PC-3 (cell line): ENCODE data around the gene CA6. TPM values are rescaled to one million over a fixed set of nuclear protein-coding genes. Genes with fewer than 3 reads are reported as not detected.

ENCODE experiments used
- ATAC-seq: fragments of 200-7000 bp; cut with Tn5 transposase; 2 replicates; pipeline ENCODE4 v1.9.1; 2020; ENCODE audit warnings: mild to moderate bottlenecking, moderate library complexity
- BruUV-seq: library from RNA; stranded (reverse); fragments of 400-500 nt; replicated peaks from 2 replicates; lab custom pipeline; 2021; lab: Mats Ljungman, UMichigan
- CTCF ChIA-PET: fragments of 300-600 bp; sonication (Branson Sonifier 250); formaldehyde crosslinking; loops from one replicate; lab custom pipeline; 2022; ENCODE audit warnings: antibody characterized with exemption; lab: Charles Lee
- POLR2A ChIA-PET: fragments of 300-600 bp; sonication (Branson Sonifier 250); formaldehyde crosslinking; loops from one replicate; lab custom pipeline; 2022; ENCODE audit warnings: antibody characterized with exemption; ENCODE audit not compliant: unreplicated experiment; lab: Charles Lee
- DNase-seq: peaks from one replicate; pipeline ENCODE4 v3.0.0-alpha.2; 2015
- H2AFZ ChIP-seq: fragments of 300-600 bp; sonication (generic); 2 replicates; pipeline ENCODE4 v1.6.0; 2016; ENCODE audit warnings: antibody characterized with exemption, low read length
- H3F3A ChIP-seq: fragments of 300-600 bp; sonication (generic); one replicate; pipeline ENCODE4 v1.6.0; 2017; ENCODE audit warnings: antibody characterized with exemption, low read length, control low read depth, mild to moderate bottlenecking; ENCODE audit not compliant: unreplicated experiment
- H3K27ac ChIP-seq: fragments of 300-600 bp; sonication (generic); 2 replicates; pipeline ENCODE4 v1.5.1; 2016; ENCODE audit warnings: mild to moderate bottlenecking, low read length
- H3K27me3 ChIP-seq: fragments of 300-600 bp; sonication (generic); 2 replicates; pipeline ENCODE4 v1.6.1; 2016; ENCODE audit warnings: low read length, mixed read lengths
- H3K36me3 ChIP-seq: fragments of 300-600 bp; sonication (generic); 2 replicates; pipeline ENCODE4 v1.6.1; 2016; ENCODE audit warnings: low read depth, mixed run types, low read length, mixed read lengths
- H3K4me1 ChIP-seq: fragments of 300-600 bp; sonication (generic); 2 replicates; pipeline ENCODE4 v1.5.1; 2016; ENCODE audit warnings: low read length; ENCODE audit not compliant: insufficient read depth
- H3K4me2 ChIP-seq: fragments of 300-600 bp; sonication (generic); 2 replicates; pipeline ENCODE4 v1.6.0; 2016; ENCODE audit warnings: low read length
- H3K4me3 ChIP-seq: fragments of 300-600 bp; sonication (generic); 2 replicates; pipeline ENCODE4 v1.5.1; 2016; ENCODE audit warnings: mild to moderate bottlenecking, low read length, mixed read lengths
- H3K79me2 ChIP-seq: fragments of 300-600 bp; sonication (generic); 2 replicates; pipeline ENCODE4 v1.6.1; 2017; ENCODE audit warnings: low read length, mixed read lengths
- H3K9ac ChIP-seq: fragments of 300-600 bp; sonication (generic); 2 replicates; pipeline ENCODE4 v1.6.0; 2016; ENCODE audit warnings: mild to moderate bottlenecking, low read length
- H3K9me2 ChIP-seq: fragments of 300-600 bp; sonication (generic); replicated peaks from 2 replicates; pipeline ENCODE4 v1.6.1; 2016; ENCODE audit warnings: mixed run types, low read length, mixed read lengths
- H3K9me3 ChIP-seq: fragments of 300-600 bp; sonication (generic); 2 replicates; pipeline ENCODE4 v1.6.1; 2016; ENCODE audit warnings: low read length, mixed read lengths
- H4K20me1 ChIP-seq: fragments of 300-600 bp; sonication (generic); 2 replicates; pipeline ENCODE4 v1.6.1; 2016; ENCODE audit warnings: low read length, mixed read lengths
- EZH2 ChIP-seq: fragments of 300-600 bp; sonication (generic); IDR thresholded peaks from one replicate; pipeline ENCODE4 v1.6.1; 2017; ENCODE audit warnings: antibody characterized with exemption, mild to moderate bottlenecking, low read length; ENCODE audit not compliant: unreplicated experiment
- EZH2phosphoT487 ChIP-seq: fragments of 300-600 bp; sonication (generic); IDR thresholded peaks from 2 replicates; pipeline ENCODE4 v1.6.1; 2018; ENCODE audit warnings: mild to moderate bottlenecking, antibody characterized with exemption, low read length, borderline replicate concordance
- intact Hi-C: fragments of 100-400 bp; cut with micrococcal nuclease; formaldehyde crosslinking; loops from 2 replicates; pipeline ENCODE4 v1.9.0; 2023
- total RNA-seq: library from RNA; depleted of rRNA; stranded (reverse); fragments of >200 nt; gene quantifications from 2 replicates; pipeline ENCODE4 v1.2.3, GENCODE V29; 2014
- TF ChIP-seq, protein P1 (sequence below): fragments of 300-600 bp; sonication (generic); conservative IDR thresholded peaks from 2 replicates; pipeline ENCODE4 v1.5.1; 2017; ENCODE audit warnings: antibody characterized with exemption, low read depth, mild to moderate bottlenecking, low read length

CA6 gene
- total RNA-seq, 1 experiment from 2014 or later = 0.18 TPM

DNA sequence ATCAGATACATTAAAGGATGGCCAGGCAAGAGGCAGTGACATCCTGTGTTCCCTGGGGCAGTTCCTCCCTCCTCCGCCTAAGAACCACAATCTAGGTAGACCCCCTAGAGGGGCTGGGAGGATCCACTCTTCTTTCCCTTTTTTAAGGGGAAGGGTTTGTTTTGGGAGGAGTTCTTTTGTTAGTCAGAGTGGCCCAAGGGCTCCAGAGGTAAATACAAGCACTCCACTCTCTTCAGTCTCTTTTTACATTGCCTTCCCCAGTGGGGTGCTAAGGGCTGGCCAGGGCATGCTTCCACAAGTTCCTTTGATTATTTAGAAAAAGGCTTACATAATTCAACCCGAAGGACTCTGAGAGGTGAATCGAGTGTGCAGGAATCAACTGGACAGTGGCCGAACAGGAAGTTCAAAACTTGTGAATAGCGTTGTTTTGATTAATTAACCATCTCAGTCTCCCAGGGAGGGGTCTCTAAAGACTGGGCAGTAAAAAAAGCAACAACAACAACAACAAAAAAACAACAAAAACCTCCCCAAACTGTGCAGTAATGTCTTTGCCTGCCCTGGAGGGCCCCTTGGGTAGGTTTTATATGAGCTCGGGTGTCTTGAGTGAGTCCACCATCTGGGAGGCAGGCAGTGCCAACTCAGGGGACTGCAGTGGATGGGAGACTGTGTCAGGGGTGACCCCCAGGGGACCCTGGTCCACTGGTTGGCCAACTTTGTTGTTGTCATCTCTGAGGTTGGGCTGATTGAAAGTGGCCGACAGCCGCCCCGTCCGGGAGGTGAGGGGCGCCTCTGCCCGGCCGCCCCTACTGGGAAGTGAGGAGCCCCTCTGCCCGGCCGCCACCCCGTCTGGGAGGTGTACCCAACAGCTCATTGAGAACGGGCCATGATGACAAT lies 34.0 kb upstream of the CA6 start:
- ChIA-PET CTCF (no interaction called here), POLR2A (no interaction called here)
- H3K4me2 ChIP-seq = no peak overlapping the region
- no peak for TF ChIP-seq EZH2
- no peaks in the 10 kb centered on the region for H3K4me1 ChIP-seq
- H3K79me2 ChIP-seq = no peaks in the 10 kb centered on the region
- intact Hi-C loops = no loop called here
- H3K27ac ChIP-seq = no peak overlapping the region
- no peaks in the 10 kb centered on the region for H3K36me3 ChIP-seq
- H3K4me3 ChIP-seq = no peak overlapping the region
- no TSS peak for BruUV-seq
- H3K9me2 ChIP-seq = no peaks in the 10 kb centered on the region
- H3F3A ChIP-seq = no peaks in the 10 kb centered on the region
- no peak for DNase-seq
- no peak overlapping the region for H3K9ac ChIP-seq
- no peak for ATAC-seq
- no peak overlapping the region for H2AFZ ChIP-seq
- no peaks in the 10 kb centered on the region for H4K20me1 ChIP-seq
- H3K27me3 ChIP-seq = no peaks in the 10 kb centered on the region
- no peaks in the 10 kb centered on the region for H3K9me3 ChIP-seq

DNA sequence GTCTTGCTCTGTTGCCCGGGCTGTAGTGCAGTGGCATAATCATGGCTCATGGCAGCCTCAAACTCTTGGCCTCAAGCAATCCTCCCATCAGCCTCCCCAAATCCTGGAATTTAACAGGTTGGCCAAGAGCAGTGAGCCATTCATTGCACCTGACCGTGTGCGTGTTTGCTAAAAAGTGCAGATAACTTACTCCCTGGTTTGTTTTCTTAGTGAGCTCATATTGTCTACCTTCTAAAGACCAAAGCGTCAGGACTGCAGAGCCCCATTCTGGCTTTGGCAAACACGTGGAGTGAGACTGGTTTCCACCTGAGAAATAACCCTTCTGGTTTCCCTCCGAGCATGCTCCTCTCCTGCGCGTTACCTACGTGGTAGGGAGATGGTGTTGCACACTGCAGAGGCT lies 32.2 kb upstream of the CA6 start:
- Histone ChIP-seq H3K4me2 (no peak overlapping the region), H3K27ac (no peak overlapping the region), H3F3A (no peaks in the 10 kb centered on the region), H3K79me2 (no peaks in the 10 kb centered on the region), H3K9me3 (no peaks in the 10 kb centered on the region), H3K27me3 (no peaks in the 10 kb centered on the region), H3K4me3 (no peak overlapping the region), H3K36me3 (no peaks in the 10 kb centered on the region), H2AFZ (no peak overlapping the region), H3K4me1 (no peaks in the 10 kb centered on the region), H4K20me1 (no peaks in the 10 kb centered on the region), H3K9me2 (no peaks in the 10 kb centered on the region), H3K9ac (no peak overlapping the region)
- no peak for ATAC-seq
- ChIA-PET POLR2A (no interaction called here), CTCF (no interaction called here)
- no peak for DNase-seq
- TF ChIP-seq, protein P1, sequence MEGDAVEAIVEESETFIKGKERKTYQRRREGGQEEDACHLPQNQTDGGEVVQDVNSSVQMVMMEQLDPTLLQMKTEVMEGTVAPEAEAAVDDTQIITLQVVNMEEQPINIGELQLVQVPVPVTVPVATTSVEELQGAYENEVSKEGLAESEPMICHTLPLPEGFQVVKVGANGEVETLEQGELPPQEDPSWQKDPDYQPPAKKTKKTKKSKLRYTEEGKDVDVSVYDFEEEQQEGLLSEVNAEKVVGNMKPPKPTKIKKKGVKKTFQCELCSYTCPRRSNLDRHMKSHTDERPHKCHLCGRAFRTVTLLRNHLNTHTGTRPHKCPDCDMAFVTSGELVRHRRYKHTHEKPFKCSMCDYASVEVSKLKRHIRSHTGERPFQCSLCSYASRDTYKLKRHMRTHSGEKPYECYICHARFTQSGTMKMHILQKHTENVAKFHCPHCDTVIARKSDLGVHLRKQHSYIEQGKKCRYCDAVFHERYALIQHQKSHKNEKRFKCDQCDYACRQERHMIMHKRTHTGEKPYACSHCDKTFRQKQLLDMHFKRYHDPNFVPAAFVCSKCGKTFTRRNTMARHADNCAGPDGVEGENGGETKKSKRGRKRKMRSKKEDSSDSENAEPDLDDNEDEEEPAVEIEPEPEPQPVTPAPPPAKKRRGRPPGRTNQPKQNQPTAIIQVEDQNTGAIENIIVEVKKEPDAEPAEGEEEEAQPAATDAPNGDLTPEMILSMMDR = no peak
- TF ChIP-seq EZH2phosphoT487 = no peak
- no peak for TF ChIP-seq EZH2
- intact Hi-C loops = no loop called here
- no TSS peak for BruUV-seq

DNA sequence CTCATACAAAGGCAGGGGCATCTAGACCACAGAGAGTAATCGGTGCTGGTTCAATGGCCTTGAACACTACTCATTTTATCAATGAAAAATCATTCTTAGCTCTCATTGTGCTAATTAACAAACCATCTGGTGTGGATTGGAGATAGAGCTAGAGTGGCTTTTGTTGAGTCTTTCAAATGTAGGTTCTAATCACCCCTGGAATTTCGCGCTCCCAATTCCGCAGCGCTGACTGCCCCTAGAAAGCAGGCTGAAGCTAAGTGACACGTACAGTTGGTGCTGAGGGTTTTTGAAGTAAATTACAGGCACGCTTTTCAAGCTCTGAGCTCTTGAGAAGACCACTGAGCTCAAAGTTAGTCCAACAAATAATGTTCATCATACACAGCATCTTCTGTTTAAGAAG lies 31.2 kb upstream of the CA6 start:
- ATAC-seq (no peak), DNase-seq (no peak)
- no peak overlapping the region for H3K27ac ChIP-seq
- no peak overlapping the region for H2AFZ ChIP-seq
- no peak overlapping the region for H3K4me3 ChIP-seq
- no peaks in the 10 kb centered on the region for H3K27me3 ChIP-seq
- ChIA-PET POLR2A (no interaction called here), CTCF (interaction anchor here (0.5 to 1.4 kb wide), 5 partner anchors 24 to 640 kb away, joined by 3 to 15 read pairs (median 7); no protein-coding TSS in a partner anchor)
- TF ChIP-seq, protein P1 = no peak
- TF ChIP-seq EZH2phosphoT487 = no peak
- no peak for TF ChIP-seq EZH2
- H3K4me1 ChIP-seq = no peaks in the 10 kb centered on the region
- no peaks in the 10 kb centered on the region for H3K36me3 ChIP-seq
- no peak overlapping the region for H3K9ac ChIP-seq
- BruUV-seq = no TSS peak
- no peaks in the 10 kb centered on the region for H3F3A ChIP-seq
- no peak overlapping the region for H3K4me2 ChIP-seq
- H3K9me3 ChIP-seq = no peaks in the 10 kb centered on the region
- intact Hi-C loops = no loop called here
- H3K79me2 ChIP-seq = no peaks in the 10 kb centered on the region
- H3K9me2 ChIP-seq = no peaks in the 10 kb centered on the region
- H4K20me1 ChIP-seq = no peaks in the 10 kb centered on the region
